ENCODE data around the gene TUBB3. TPM values are rescaled to one million over a fixed set of nuclear protein-coding genes. Genes with fewer than 3 reads are reported as not detected.
A peak's percentile ranks its signal among the peaks of the same experiment; 100 is the strongest.

The TUBB3 gene
- total RNA-seq, 1 donor: 95.9 TPM

- no peak overlapping the region for H3K4me3 ChIP-seq (ENCODE audit: low read depth, low read length)
- DNase-seq (ENCODE audit: low read depth): no peak
- no peak for TF ChIP-seq CTCF (IDR thresholded peaks at IDR 0.05; ENCODE audit: insufficient read depth, low read depth, low read length)
Measured at GRCh38 chr16:89954462-89954861, 31.3 kb downstream of the TUBB3 start.

GRCh38 chr16:89955001-89955685 lies 32.0 kb downstream of the TUBB3 start:
- no peak for DNase-seq (ENCODE audit: low read depth)
- TF ChIP-seq CTCF (IDR thresholded peaks at IDR 0.05; ENCODE audit: insufficient read depth, low read depth, low read length): no peak
- no peak overlapping the region for H3K4me3 ChIP-seq (ENCODE audit: low read depth, low read length)

- TF ChIP-seq CTCF (IDR thresholded peaks at IDR 0.05; ENCODE audit: insufficient read depth, low read depth, low read length): no peak
- DNase-seq (ENCODE audit: low read depth): no peak
- no peak overlapping the region for H3K4me3 ChIP-seq (ENCODE audit: low read depth, low read length)
Measured at GRCh38 chr16:89956505-89957215, 33.5 kb downstream of the TUBB3 start.

GRCh38 chr16:89957216-89957785 lies 34.2 kb downstream of the TUBB3 start:
- H3K4me3 ChIP-seq (ENCODE audit: low read depth, low read length): no peak overlapping the region
- no peak for TF ChIP-seq CTCF (IDR thresholded peaks at IDR 0.05; ENCODE audit: insufficient read depth, low read depth, low read length)
- DNase-seq (ENCODE audit: low read depth): no peak

GRCh38 chr16:89958068-89958467 lies 34.9 kb downstream of the TUBB3 start:
- H3K4me3 ChIP-seq (ENCODE audit: low read depth, low read length): no peak overlapping the region
- peak; percentile 16 for DNase-seq (ENCODE audit: low read depth)
- TF ChIP-seq CTCF (IDR thresholded peaks at IDR 0.05; ENCODE audit: insufficient read depth, low read depth, low read length): no peak

- no peak for DNase-seq (ENCODE audit: low read depth)
- no peak for TF ChIP-seq CTCF (IDR thresholded peaks at IDR 0.05; ENCODE audit: insufficient read depth, low read depth, low read length)
Measured at GRCh38 chr16:89958596-89958995, 35.5 kb downstream of the TUBB3 start.

More at GRCh38 chr16:89958596-89958995, 35.5 kb downstream of the TUBB3 start:
- no peak overlapping the region for H3K4me3 ChIP-seq (ENCODE audit: low read depth, low read length)

All from fibroblast of villous mesenchyme (primary cell).